ENCODE measurements around the gene CD52. TPM values are rescaled to one million over a fixed set of nuclear protein-coding genes. Genes with fewer than 3 reads are reported as not detected.
A peak's percentile ranks its signal among the peaks of the same experiment; 100 is the strongest.

The CD52 gene
- polyA plus RNA-seq, 3 donors: 851 to 4,047 (median 2,617) TPM

GRCh38 chr1:26290122-26290881 is 27.5 kb upstream of the CD52 start:
- H3K9me3 Mint-ChIP-seq: no peaks in the 10 kb centered on the region
- H3K27me3 Mint-ChIP-seq (ENCODE audit: low read depth in 3 of 3): peaks cover 0 to 8% (median 3%) of the 10 kb centered on the region in 3 donors
- Histone ChIP-seq H3K36me3 (replicated peaks in 1 of 2; ENCODE audit: control insufficient read depth in 1 of 2, insufficient read depth in 2 of 2, low read length in 2 of 2) (peaks cover 22 to 33% of the 10 kb centered on the region in 2 donors), H3K4me3 (replicated peaks in 1 of 3; ENCODE audit: low read depth in 2 of 3, low read length in 3 of 3) (peak overlapping the region in 1 of 3 experiments; percentile 52), H3K9ac (ENCODE audit: insufficient read depth, low read length, poor library complexity, severe bottlenecking) (peak overlapping the region; percentile 92), H3K27me3 (ENCODE audit: control insufficient read depth in 2 of 2, insufficient read depth in 2 of 2, low read length in 2 of 2) (no peaks in the 10 kb centered on the region), H3K9me3 (replicated peaks in 1 of 2; ENCODE audit: control insufficient read depth in 1 of 2, insufficient read depth in 1 of 2, low read length in 2 of 2) (no peaks in the 10 kb centered on the region), H3K27ac (ENCODE audit: low read depth in 1 of 2, low read length in 2 of 2) (peak overlapping the region; percentile 99 to 100), H3K4me1 (ENCODE audit: control insufficient read depth in 1 of 2, insufficient read depth in 2 of 2, low read length in 2 of 2) (peaks cover 79 to 80% of the 10 kb centered on the region in 2 donors), H3K4me2 (replicated peaks; ENCODE audit: extremely low read depth, low read length, poor library complexity, severe bottlenecking) (peak overlapping the region; percentile 55), H4K20me1 (ENCODE audit: insufficient read depth, low read length) (no peaks in the 10 kb centered on the region), H2AFZ (ENCODE audit: insufficient read depth, low read depth, low read length, poor library complexity, severe bottlenecking) (no peak overlapping the region), H3K79me2 (ENCODE audit: insufficient read depth, low read length) (peaks cover 39% of the 10 kb centered on the region)
- peak; percentile 93 to 95 (median 94) for DNase-seq
- H3K4me3 Mint-ChIP-seq: peak overlapping the region; percentile 56 to 79
- peak overlapping the region; percentile 96 to 100 (median 100) for H3K27ac Mint-ChIP-seq
- H3K4me1 Mint-ChIP-seq: peaks cover 85% of the 10 kb centered on the region
- intact Hi-C loops (cut with micrococcal nuclease): loop anchor here in 1 of 2 donors (1.0 kb wide), 1 partner anchor 17 kb away; no protein-coding TSS in a partner anchor
- TF ChIP-seq CTCF (IDR thresholded peaks at IDR 0.05): no peak
- peaks cover 35 to 61% of the 10 kb centered on the region in 2 donors for H3K36me3 Mint-ChIP-seq
- 6% methylated on average over 10 of the region's 11 CpGs for WGBS (ENCODE audit: insufficient coverage)

- intact Hi-C loops (cut with micrococcal nuclease): loop anchor here in 1 of 2 donors (1.0 kb wide), 1 partner anchor 16 kb away; no protein-coding TSS in a partner anchor
- Histone ChIP-seq H3K9me3 (replicated peaks in 1 of 2; ENCODE audit: control insufficient read depth in 1 of 2, insufficient read depth in 1 of 2, low read length in 2 of 2) (no peaks in the 10 kb centered on the region), H2AFZ (ENCODE audit: insufficient read depth, low read depth, low read length, poor library complexity, severe bottlenecking) (no peak overlapping the region), H3K4me2 (replicated peaks; ENCODE audit: extremely low read depth, low read length, poor library complexity, severe bottlenecking) (peak overlapping the region; percentile 55), H3K9ac (ENCODE audit: insufficient read depth, low read length, poor library complexity, severe bottlenecking) (peak overlapping the region; percentile 92), H3K4me1 (ENCODE audit: control insufficient read depth in 1 of 2, insufficient read depth in 2 of 2, low read length in 2 of 2) (peaks cover 74% of the 10 kb centered on the region in 2 donors), H3K27me3 (ENCODE audit: control insufficient read depth in 2 of 2, insufficient read depth in 2 of 2, low read length in 2 of 2) (no peaks in the 10 kb centered on the region), H3K79me2 (ENCODE audit: insufficient read depth, low read length) (peaks cover 34% of the 10 kb centered on the region), H3K27ac (ENCODE audit: low read depth in 1 of 2, low read length in 2 of 2) (peak overlapping the region; percentile 99 to 100), H3K4me3 (replicated peaks in 1 of 3; ENCODE audit: low read depth in 2 of 3, low read length in 3 of 3) (peak overlapping the region in 1 of 3 experiments; percentile 52), H3K36me3 (replicated peaks in 1 of 2; ENCODE audit: control insufficient read depth in 1 of 2, insufficient read depth in 2 of 2, low read length in 2 of 2) (peaks cover 26 to 39% of the 10 kb centered on the region in 2 donors), H4K20me1 (ENCODE audit: insufficient read depth, low read length) (no peaks in the 10 kb centered on the region)
- Mint-ChIP-seq H3K4me1 (peaks cover 79% of the 10 kb centered on the region), H3K9me3 (no peaks in the 10 kb centered on the region), H3K36me3 (peaks cover 39 to 63% of the 10 kb centered on the region in 2 donors), H3K27me3 (ENCODE audit: low read depth in 3 of 3) (peaks cover 0 to 8% (median 3%) of the 10 kb centered on the region in 3 donors), H3K27ac (peak overlapping the region; percentile 96 to 100 (median 100)), H3K4me3 (peak overlapping the region; percentile 56 to 79)
- no peak for DNase-seq
- no peak for TF ChIP-seq CTCF (IDR thresholded peaks at IDR 0.05)
- WGBS (ENCODE audit: insufficient coverage): 47% methylated on average over 6 of the region's 11 CpGs
These were observed 26.9 kb upstream of the CD52 start for GRCh38 chr1:26290882-26291261.

Measured in CD14-positive monocyte (primary cell).